ENCODE results near the gene CHST11.

The CHST11 gene

DNA sequence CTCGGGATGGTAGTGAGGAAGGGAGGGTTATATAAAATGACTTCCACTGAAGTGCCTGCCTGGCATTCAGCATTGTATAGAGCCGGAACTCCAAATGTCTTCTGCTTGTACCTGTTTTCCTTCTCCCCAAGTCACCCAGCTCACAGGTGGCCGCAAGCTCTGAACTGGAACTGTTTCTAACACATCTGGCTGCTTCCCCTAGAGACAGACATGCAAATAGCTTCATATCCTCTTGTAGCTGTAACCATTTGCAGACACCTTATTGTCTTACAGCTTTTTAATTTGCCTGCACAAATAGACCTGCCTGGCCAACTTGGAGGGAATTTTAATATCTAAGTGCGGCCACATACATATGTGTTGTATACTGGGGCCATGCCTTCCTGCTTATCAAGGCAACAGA lies 126.0 kb downstream of the CHST11 start:
- in situ Hi-C loops (cut with MboI; ENCODE audit: low sequenced_read_pairs, unreplicated experiment): no loop called here
- no peak for TF ChIP-seq CTCF (IDR thresholded peaks at IDR 0.05; ENCODE audit: borderline replicate concordance, control extremely low read depth, extremely low read depth, insufficient read depth, missing control alignments)
- peak; percentile 74 for DNase-seq (ENCODE audit: low spot score)

- peak; percentile 49 for DNase-seq (ENCODE audit: low spot score)
- in situ Hi-C loops (cut with MboI; ENCODE audit: low sequenced_read_pairs, unreplicated experiment): no loop called here
- no peak for TF ChIP-seq CTCF (IDR thresholded peaks at IDR 0.05; ENCODE audit: borderline replicate concordance, control extremely low read depth, extremely low read depth, insufficient read depth, missing control alignments)
Measured at GRCh38 chr12:104583301-104583700, 126.6 kb downstream of the CHST11 start.

- no peak for TF ChIP-seq CTCF (IDR thresholded peaks at IDR 0.05; ENCODE audit: borderline replicate concordance, control extremely low read depth, extremely low read depth, insufficient read depth, missing control alignments)
- in situ Hi-C loops (cut with MboI; ENCODE audit: low sequenced_read_pairs, unreplicated experiment): no loop called here
- DNase-seq (ENCODE audit: low spot score): no peak
Measured at GRCh38 chr12:104585448-104586055, 128.8 kb downstream of the CHST11 start.

- in situ Hi-C loops (cut with MboI; ENCODE audit: low sequenced_read_pairs, unreplicated experiment): no loop called here
- no peak for TF ChIP-seq CTCF (IDR thresholded peaks at IDR 0.05; ENCODE audit: borderline replicate concordance, control extremely low read depth, extremely low read depth, insufficient read depth, missing control alignments)
- no peak for DNase-seq (ENCODE audit: low spot score)
Measured at GRCh38 chr12:104586351-104586919, 129.7 kb downstream of the CHST11 start.

- DNase-seq (ENCODE audit: low spot score): no peak
- in situ Hi-C loops (cut with MboI; ENCODE audit: low sequenced_read_pairs, unreplicated experiment): no loop called here
- no peak for TF ChIP-seq CTCF (IDR thresholded peaks at IDR 0.05; ENCODE audit: borderline replicate concordance, control extremely low read depth, extremely low read depth, insufficient read depth, missing control alignments)
Measured at GRCh38 chr12:104588047-104588920, 131.5 kb downstream of the CHST11 start.

- in situ Hi-C loops (cut with MboI; ENCODE audit: low sequenced_read_pairs, unreplicated experiment): no loop called here
- TF ChIP-seq CTCF (IDR thresholded peaks at IDR 0.05; ENCODE audit: borderline replicate concordance, control extremely low read depth, extremely low read depth, insufficient read depth, missing control alignments): no peak
- no peak for DNase-seq (ENCODE audit: low spot score)
Measured at GRCh38 chr12:104588921-104589590, 132.3 kb downstream of the CHST11 start.
